HepG2 (cell line): ENCODE data around the gene ELP5. TPM values are rescaled to one million over a fixed set of nuclear protein-coding genes. Genes with fewer than 3 reads are reported as not detected.

Source experiments
- DMAP1 ChIP-seq: IDR thresholded peaks from 2 replicates; pipeline ENCODE4 v1.6.1; 2016
- GTF3A ChIP-seq: sonication (generic); formaldehyde crosslinking; conservative IDR thresholded peaks from 2 replicates; pipeline ENCODE4 v1.4.0; 2020; ENCODE audit warnings: mild to moderate bottlenecking, missing genetic modification reagents
- HNF4G ChIP-seq, 2 experiments: sonication (generic) in 1 of 2; formaldehyde crosslinking in 1 of 2; IDR thresholded peaks; 2 replicates each; pipeline versions ENCODE4 v1.4.0 to v1.6.1; 2011 to 2020; ENCODE audit warnings: borderline replicate concordance in 2 of 2, low read depth in 2 of 2, mild to moderate bottlenecking in 2 of 2, low read length in 1 of 2, missing genetic modification reagents in 1 of 2, moderate library complexity in 1 of 2
- MED13 ChIP-seq: sonication (generic); formaldehyde crosslinking; IDR thresholded peaks from 2 replicates; pipeline ENCODE4 v1.5.0; 2020; ENCODE audit warnings: missing genetic modification reagents
- PAF1 ChIP-seq: IDR thresholded peaks from 2 replicates; pipeline ENCODE4 v1.6.1; 2016; ENCODE audit warnings: missing genetic modification reagents, missing compliant biosample characterization
- POLR2AphosphoS2 ChIP-seq: IDR thresholded peaks from 2 replicates; pipeline ENCODE4 v1.6.1; 2011; ENCODE audit warnings: low read depth, low read length, improper control_type of control experiment
- RBFOX2 ChIP-seq: fragments of 200-400 bp; formaldehyde crosslinking; IDR thresholded peaks from 2 replicates; pipeline ENCODE4 v1.6.1; 2017; ENCODE audit warnings: low read depth, mild to moderate bottlenecking, low read length
- SIN3A ChIP-seq: IDR thresholded peaks from 2 replicates; pipeline ENCODE4 v1.6.1; 2011; ENCODE audit warnings: low read depth, mild to moderate bottlenecking, control low read depth, low read length, borderline replicate concordance
- SMARCE1 ChIP-seq: fragments of 450-650 bp; IDR thresholded peaks from 2 replicates; pipeline ENCODE4 v1.6.1; 2017; ENCODE audit warnings: borderline replicate concordance
- TCF7L2 ChIP-seq: IDR thresholded peaks from 2 replicates; pipeline ENCODE4 v1.6.1; 2011; ENCODE audit warnings: mild to moderate bottlenecking, low read depth, low read length, moderate library complexity
- ZBED4 ChIP-seq: sonication (generic); formaldehyde crosslinking; IDR thresholded peaks from 2 replicates; pipeline ENCODE4 v1.4.0; 2020; ENCODE audit warnings: missing genetic modification reagents, borderline replicate concordance
- ZBTB39 ChIP-seq: sonication (generic); formaldehyde crosslinking; IDR thresholded peaks from 2 replicates; pipeline ENCODE4 v1.5.0; 2020; ENCODE audit warnings: missing genetic modification reagents
- ZKSCAN1 ChIP-seq: fragments of 150-350 bp; IDR thresholded peaks from 2 replicates; pipeline ENCODE4 v1.6.1; 2014; ENCODE audit warnings: low read length
- ZNF10 ChIP-seq: sonication (generic); formaldehyde crosslinking; IDR thresholded peaks from 2 replicates; pipeline ENCODE4 v1.4.0; 2020; ENCODE audit warnings: mild to moderate bottlenecking, low read depth, missing genetic modification reagents, borderline replicate concordance
- ZNF543 ChIP-seq: sonication (generic); formaldehyde crosslinking; IDR thresholded peaks from 2 replicates; pipeline ENCODE4 v1.4.0; 2020; ENCODE audit warnings: mild to moderate bottlenecking, missing genetic modification reagents
- ZNF772 ChIP-seq: sonication (generic); formaldehyde crosslinking; IDR thresholded peaks from 2 replicates; pipeline ENCODE4 v1.5.0; 2020; ENCODE audit warnings: mild to moderate bottlenecking, missing genetic modification reagents
- ZNF839 ChIP-seq: sonication (generic); formaldehyde crosslinking; IDR thresholded peaks from 2 replicates; pipeline ENCODE4 v1.4.0; 2020; ENCODE audit warnings: missing genetic modification reagents, mild to moderate bottlenecking, borderline replicate concordance
- polyA plus RNA-seq, 8 experiments: library from polyadenylated mRNA; depleted of rRNA in 3 of 8; stranded (reverse) in 7 of 8; unstranded in 1 of 8; fragments of >200 nt; fragmentation: Illumina TruSeq in 4 of 8; extraction: Trizol in 4 of 8; gene quantifications; 2 replicates each; pipeline versions ENCODE4 v1.2.1 to v1.2.3, GENCODE V29; 2011 to 2016; ENCODE audit warnings: low read depth in 4 of 8, missing spikeins in 1 of 8, mixed read lengths in 1 of 8; ENCODE audit not compliant: insufficient read depth in 1 of 8
- total RNA-seq, 5 experiments: library from RNA; depleted of rRNA; stranded (reverse); fragments of >200 nt; fragmentation: Illumina TruSeq; extraction: Trizol; gene quantifications; 2 replicates each; pipeline ENCODE4 v1.2.3, GENCODE V29; 2016; ENCODE audit warnings: low read depth in 1 of 5
- TF ChIP-seq, protein P1 (sequence below): sonication (generic); formaldehyde crosslinking; conservative IDR thresholded peaks from 2 replicates; pipeline ENCODE4 v1.4.0; 2020; ENCODE audit warnings: missing genetic modification reagents
- TF ChIP-seq, protein P2 (sequence below): sonication (generic); formaldehyde crosslinking; IDR thresholded peaks from 2 replicates; pipeline ENCODE4 v1.4.0; 2020; ENCODE audit warnings: missing genetic modification reagents
- TF ChIP-seq, protein P3 (sequence below): IDR thresholded peaks from 2 replicates; pipeline ENCODE4 v1.6.1; 2018; ENCODE audit warnings: missing genetic modification reagents

ELP5 gene
- total and polyA plus RNA-seq, 2 of the 13 experiments (the other 11 are each of a cell fraction or from before 2014, with no cell fraction given), result 67.6 to 69.8 TPM

- TF ChIP-seq TCF7L2, result no peak
- no peak for TF ChIP-seq ZBTB39
- TF ChIP-seq MED13 (CRISPR knock-in tag), result no peak
- peak; percentile 47 for TF ChIP-seq RBFOX2
- TF ChIP-seq SMARCE1, result no peak
- TF ChIP-seq GTF3A (CRISPR knock-in tag), result no peak
- TF ChIP-seq ZKSCAN1, result no peak
- peak; percentile 31; the same call in 1 of the 2 replicates for TF ChIP-seq HNF4G (IDR thresholded peaks at IDR 0.05; ENCODE audit: borderline replicate concordance, low read depth, low read length)
- TF ChIP-seq HNF4G (CRISPR knock-in tag; IDR thresholded peaks at IDR 0.05; ENCODE audit: borderline replicate concordance, low read depth), result no peak
- TF ChIP-seq, protein P1, sequence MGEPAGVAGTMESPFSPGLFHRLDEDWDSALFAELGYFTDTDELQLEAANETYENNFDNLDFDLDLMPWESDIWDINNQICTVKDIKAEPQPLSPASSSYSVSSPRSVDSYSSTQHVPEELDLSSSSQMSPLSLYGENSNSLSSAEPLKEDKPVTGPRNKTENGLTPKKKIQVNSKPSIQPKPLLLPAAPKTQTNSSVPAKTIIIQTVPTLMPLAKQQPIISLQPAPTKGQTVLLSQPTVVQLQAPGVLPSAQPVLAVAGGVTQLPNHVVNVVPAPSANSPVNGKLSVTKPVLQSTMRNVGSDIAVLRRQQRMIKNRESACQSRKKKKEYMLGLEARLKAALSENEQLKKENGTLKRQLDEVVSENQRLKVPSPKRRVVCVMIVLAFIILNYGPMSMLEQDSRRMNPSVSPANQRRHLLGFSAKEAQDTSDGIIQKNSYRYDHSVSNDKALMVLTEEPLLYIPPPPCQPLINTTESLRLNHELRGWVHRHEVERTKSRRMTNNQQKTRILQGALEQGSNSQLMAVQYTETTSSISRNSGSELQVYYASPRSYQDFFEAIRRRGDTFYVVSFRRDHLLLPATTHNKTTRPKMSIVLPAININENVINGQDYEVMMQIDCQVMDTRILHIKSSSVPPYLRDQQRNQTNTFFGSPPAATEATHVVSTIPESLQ (CRISPR knock-in tag), result no peak
- TF ChIP-seq ZNF543 (CRISPR knock-in tag), result no peak
- TF ChIP-seq, protein P2, sequence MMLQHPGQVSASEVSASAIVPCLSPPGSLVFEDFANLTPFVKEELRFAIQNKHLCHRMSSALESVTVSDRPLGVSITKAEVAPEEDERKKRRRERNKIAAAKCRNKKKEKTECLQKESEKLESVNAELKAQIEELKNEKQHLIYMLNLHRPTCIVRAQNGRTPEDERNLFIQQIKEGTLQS (CRISPR knock-in tag), result peak; percentile 89
- no peak for TF ChIP-seq POLR2AphosphoS2
- TF ChIP-seq ZNF10, result no peak
- 0 out of 2 replicates have a peak, but pooled peaks have one; percentile 48 for TF ChIP-seq SIN3A
- no peak for TF ChIP-seq ZNF772 (CRISPR knock-in tag)
- TF ChIP-seq ZNF839, result no peak
- TF ChIP-seq, protein P3, sequence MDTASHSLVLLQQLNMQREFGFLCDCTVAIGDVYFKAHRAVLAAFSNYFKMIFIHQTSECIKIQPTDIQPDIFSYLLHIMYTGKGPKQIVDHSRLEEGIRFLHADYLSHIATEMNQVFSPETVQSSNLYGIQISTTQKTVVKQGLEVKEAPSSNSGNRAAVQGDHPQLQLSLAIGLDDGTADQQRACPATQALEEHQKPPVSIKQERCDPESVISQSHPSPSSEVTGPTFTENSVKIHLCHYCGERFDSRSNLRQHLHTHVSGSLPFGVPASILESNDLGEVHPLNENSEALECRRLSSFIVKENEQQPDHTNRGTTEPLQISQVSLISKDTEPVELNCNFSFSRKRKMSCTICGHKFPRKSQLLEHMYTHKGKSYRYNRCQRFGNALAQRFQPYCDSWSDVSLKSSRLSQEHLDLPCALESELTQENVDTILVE (CRISPR knock-in tag), result no peak; the same call in 1 of the 2 replicates
- TF ChIP-seq DMAP1 (CRISPR knock-in tag), result peak; percentile 72
- no peak for TF ChIP-seq PAF1 (CRISPR knock-in tag)
- no peak; the same call in 1 of the 2 replicates for TF ChIP-seq ZBED4 (CRISPR knock-in tag)
Observed at GRCh38 chr17:7258731-7259554, 6.9 kb downstream of the ELP5 start (continued).
